Keratinocyte (primary cell): ENCODE measurements around the gene PPHLN1. TPM values are rescaled to one million over a fixed set of nuclear protein-coding genes. Genes with fewer than 3 reads are reported as not detected.

Source experiments
- DNase-seq: peaks from one replicate; pipeline ENCODE4 v3.0.0-alpha.2; 2011; ENCODE audit warnings: low read depth, missing footprints, low spot score
- FAIRE-seq: peaks from 2 replicates; lab custom pipeline; 2011; peaks lifted over from hg19 to GRCh38; lab: Jason Lieb, UNC
- H2AFZ ChIP-seq: 2 replicates; pipeline ENCODE4 v1.6.0; 2012; ENCODE audit warnings: low read length, control low read depth, inconsistent platforms; ENCODE audit not compliant: control insufficient read depth
- H3K27ac ChIP-seq: 2 replicates; pipeline ENCODE4 v1.5.1; 2011; ENCODE audit warnings: low read length; ENCODE audit not compliant: control insufficient read depth, insufficient read depth
- H3K27me3 ChIP-seq: 3 replicates; pipeline ENCODE4 v1.6.0; 2011; ENCODE audit warnings: low read length; ENCODE audit not compliant: control insufficient read depth, insufficient read depth; ENCODE audit errors: extremely low read depth
- H3K36me3 ChIP-seq, 2 experiments: 2 replicates in 1 of 2; 3 replicates in 1 of 2; pipeline ENCODE4 v1.5.1; 2011; ENCODE audit warnings: low read length in 2 of 2, mild to moderate bottlenecking in 1 of 2; ENCODE audit not compliant: control insufficient read depth in 2 of 2, insufficient read depth in 2 of 2; ENCODE audit errors: extremely low read depth in 1 of 2
- H3K4me1 ChIP-seq: 3 replicates; pipeline ENCODE4 v1.5.1; 2011; ENCODE audit warnings: low read length; ENCODE audit not compliant: control insufficient read depth, insufficient read depth; ENCODE audit errors: extremely low read depth
- H3K4me2 ChIP-seq: 3 replicates; pipeline ENCODE4 v1.6.0; 2011; ENCODE audit warnings: low read depth, low read length; ENCODE audit not compliant: control insufficient read depth, insufficient read depth; ENCODE audit errors: extremely low read depth
- H3K4me3 ChIP-seq, 3 experiments: fragments of 200-600 bp in 1 of 3; sonication (generic) in 1 of 3; 2 replicates in 2 of 3; 3 replicates in 1 of 3; pipeline ENCODE4 v1.5.1; 2011 to 2016; ENCODE audit warnings: low read length in 3 of 3, mild to moderate bottlenecking in 3 of 3, control low read depth in 2 of 3, inconsistent platforms in 1 of 3, low read depth in 1 of 3, mixed read lengths in 1 of 3, mixed run types in 1 of 3, moderate library complexity in 1 of 3; ENCODE audit not compliant: control insufficient read depth in 2 of 3, insufficient read depth in 2 of 3; ENCODE audit errors: extremely low read depth in 1 of 3
- H3K79me2 ChIP-seq: 2 replicates; pipeline ENCODE4 v1.6.0; 2012; ENCODE audit warnings: low read length; ENCODE audit not compliant: control insufficient read depth, insufficient read depth
- H3K9ac ChIP-seq: 3 replicates; pipeline ENCODE4 v1.6.0; 2011; ENCODE audit warnings: low read length; ENCODE audit not compliant: control insufficient read depth, insufficient read depth; ENCODE audit errors: extremely low read depth
- H3K9me1 ChIP-seq: 3 replicates; pipeline ENCODE4 v1.6.0; 2011; ENCODE audit warnings: low read length; ENCODE audit not compliant: control insufficient read depth, insufficient read depth; ENCODE audit errors: extremely low read depth
- H3K9me3 ChIP-seq: 2 replicates; pipeline ENCODE4 v1.5.1; 2012; ENCODE audit warnings: low read depth, low read length; ENCODE audit not compliant: control insufficient read depth
- H4K20me1 ChIP-seq: 3 replicates; pipeline ENCODE4 v1.6.0; 2011; ENCODE audit warnings: low read length; ENCODE audit not compliant: control insufficient read depth, insufficient read depth; ENCODE audit errors: extremely low read depth
- CTCF ChIP-seq, 3 experiments: IDR thresholded peaks in 1 of 3; conservative IDR thresholded peaks in 1 of 3; optimal IDR thresholded peaks in 1 of 3; 2 replicates in 2 of 3; 3 replicates in 1 of 3; pipeline versions ENCODE3 to v1.5.1; 2011; ENCODE audit warnings: low read length in 3 of 3, mild to moderate bottlenecking in 3 of 3, moderate library complexity in 2 of 3, control low read depth in 1 of 3, inconsistent platforms in 1 of 3; ENCODE audit not compliant: insufficient read depth in 2 of 3; ENCODE audit errors: extremely low read depth in 1 of 3
- EZH2 ChIP-seq: IDR thresholded peaks from one replicate; pipeline ENCODE4 v1.6.1; 2012; ENCODE audit warnings: inconsistent platforms, mild to moderate bottlenecking, low read length, moderate library complexity
- dilution Hi-C: fragments of 300-500 bp; cut with MboI; formaldehyde crosslinking; loops from one replicate; pipeline ENCODE4 v1.7.0; 2020; ENCODE audit warnings: low sequenced_read_pairs; ENCODE audit not compliant: extremely low pct_ligation_motif_present
- polyA plus RNA-seq, 5 experiments: library from polyadenylated mRNA; depleted of rRNA in 3 of 5; stranded (reverse) in 3 of 5; stranded (forward) in 1 of 5; unstranded in 1 of 5; fragments of >200 nt; gene quantifications; 1 replicate in 1 of 5; 2 replicates in 3 of 5; 3 replicates in 1 of 5; pipeline versions ENCODE4 v1.2.1 to v1.2.3, GENCODE V29; 2011 to 2012; ENCODE audit warnings: missing spikeins in 2 of 5, low read depth in 1 of 5, low replicate concordance in 1 of 5

Gene PPHLN1
- polyA plus RNA-seq, 1 donor (not counting 4 experiments of a cell fraction or from before 2014, with no cell fraction given): 95.5 TPM

GRCh38 chr12:42364692-42365091, 38.7 kb downstream of the PPHLN1 start:
- Histone ChIP-seq H3K4me2 (no peak overlapping the region), H3K79me2 (peaks cover 21% of the 10 kb centered on the region), H3K9ac (no peak overlapping the region), H3K4me3 (no peak overlapping the region), H3K9me1 (no peaks in the 10 kb centered on the region), H4K20me1 (no peaks in the 10 kb centered on the region), H3K27ac (no peak overlapping the region), H3K9me3 (no peaks in the 10 kb centered on the region), H3K4me1 (peaks cover 13% of the 10 kb centered on the region), H2AFZ (no peak overlapping the region), H3K36me3 (no peaks in the 10 kb centered on the region), H3K27me3 (no peaks in the 10 kb centered on the region)
- TF ChIP-seq CTCF (optimal IDR thresholded peaks at IDR 0.05 in 1 of 3, IDR thresholded peaks at IDR 0.05 in 1 of 3, conservative IDR thresholded peaks at IDR 0.05 in 1 of 3; ENCODE audit: extremely low read depth in 1 of 3, insufficient read depth in 2 of 3, low read length in 3 of 3): no peak
- no peak for TF ChIP-seq EZH2
- no peak for FAIRE-seq
- dilution Hi-C loops: no loop called here
- DNase-seq: no peak

- no peak for FAIRE-seq
- Histone ChIP-seq H3K9me3 (no peaks in the 10 kb centered on the region), H3K4me1 (peaks cover 13% of the 10 kb centered on the region), H3K9me1 (no peaks in the 10 kb centered on the region), H3K27ac (no peak overlapping the region), H2AFZ (no peak overlapping the region), H3K36me3 (no peaks in the 10 kb centered on the region), H3K27me3 (no peaks in the 10 kb centered on the region), H3K4me2 (no peak overlapping the region), H3K9ac (no peak overlapping the region), H4K20me1 (no peaks in the 10 kb centered on the region), H3K4me3 (no peak overlapping the region), H3K79me2 (peaks cover 21% of the 10 kb centered on the region)
- dilution Hi-C loops: no loop called here
- no peak for DNase-seq
- TF ChIP-seq EZH2: no peak
- TF ChIP-seq CTCF (optimal IDR thresholded peaks at IDR 0.05 in 1 of 3, IDR thresholded peaks at IDR 0.05 in 1 of 3, conservative IDR thresholded peaks at IDR 0.05 in 1 of 3; ENCODE audit: extremely low read depth in 1 of 3, insufficient read depth in 2 of 3, low read length in 3 of 3): no peak
These were observed 39.5 kb downstream of the PPHLN1 start for GRCh38 chr12:42365486-42365885.
